Stimulated activated CD4-positive, alpha-beta T cell treated with anti-CD3 and anti-CD28 coated beads, Interleukin-15, amount 100 ng/mL, for 48 hours (primary cell): Measurements from ENCODE around the gene MLXIP.
"Not testable (repeated sequence)": the region's sequence is repeated elsewhere in the genome, so short reads cannot be mapped to it uniquely, and the experiment has no call there.

ENCODE experiments used
- DNase-seq, 2 donors: peaks; one replicate each; pipeline ENCODE4 v3.0.0-alpha.2; 2020; ENCODE audit warnings: low read depth in 2 of 2

Gene MLXIP

GRCh38 chr12:122145505-122146330 is 67.2 kb downstream of the MLXIP start:
- no peak for DNase-seq

- DNase-seq = no peak
These were observed 69.1 kb downstream of the MLXIP start for GRCh38 chr12:122147514-122148290.

- no peak for DNase-seq
These were observed 70.1 kb downstream of the MLXIP start for GRCh38 chr12:122148657-122149056.

- DNase-seq = no peak
These were observed 71.6 kb downstream of the MLXIP start for GRCh38 chr12:122150127-122150681.

GRCh38 chr12:122152754-122153153 is 74.2 kb downstream of the MLXIP start:
- DNase-seq = no peak

GRCh38 chr12:122155705-122156104 is 77.1 kb downstream of the MLXIP start:
- no peak for DNase-seq

- no peak for DNase-seq
These were observed 80.2 kb downstream of the MLXIP start for GRCh38 chr12:122158700-122159285.

- DNase-seq = no peak
These were observed 81.3 kb downstream of the MLXIP start for GRCh38 chr12:122159882-122160281.

GRCh38 chr12:122160761-122161160 is 82.2 kb downstream of the MLXIP start:
- DNase-seq = no peak

GRCh38 chr12:122161682-122162081 is 83.1 kb downstream of the MLXIP start:
- no peak for DNase-seq

GRCh38 chr12:122162976-122163375 is 84.4 kb downstream of the MLXIP start:
- no peak for DNase-seq

- DNase-seq = peak; percentile 23 to 47
These were observed 88.1 kb downstream of the MLXIP start for GRCh38 chr12:122166422-122167349.

GRCh38 chr12:122167356-122167925 is 88.9 kb downstream of the MLXIP start:
- DNase-seq = no peak

GRCh38 chr12:122168492-122168891 is 89.9 kb downstream of the MLXIP start:
- no peak for DNase-seq

- no peak for DNase-seq
These were observed 92.8 kb downstream of the MLXIP start for GRCh38 chr12:122171399-122171798.

GRCh38 chr12:122172262-122172939 is 93.8 kb downstream of the MLXIP start:
- no peak for DNase-seq

GRCh38 chr12:122174155-122174845 is 95.7 kb downstream of the MLXIP start, which contains the start of gene IL31:
Gene IL31, minus strand, starts transcription at chr12:122174221. Its CDS starts 49 bp downstream, at chr12:122174172.
- peak in 1 of 2 donors; percentile 41 for DNase-seq

GRCh38 chr12:122176473-122176872 is 97.9 kb downstream of the MLXIP start:
- not testable (repeated sequence) for DNase-seq

- DNase-seq = no peak
These were observed 104.5 kb downstream of the MLXIP start, which contains the start of gene LRRC43 for GRCh38 chr12:122182887-122183587. Gene LRRC43, plus strand, starts transcription at chr12:122183123. Its CDS starts 22 bp downstream, at chr12:122183145.
